Measurements from ENCODE around the gene MLPH.

DNA sequence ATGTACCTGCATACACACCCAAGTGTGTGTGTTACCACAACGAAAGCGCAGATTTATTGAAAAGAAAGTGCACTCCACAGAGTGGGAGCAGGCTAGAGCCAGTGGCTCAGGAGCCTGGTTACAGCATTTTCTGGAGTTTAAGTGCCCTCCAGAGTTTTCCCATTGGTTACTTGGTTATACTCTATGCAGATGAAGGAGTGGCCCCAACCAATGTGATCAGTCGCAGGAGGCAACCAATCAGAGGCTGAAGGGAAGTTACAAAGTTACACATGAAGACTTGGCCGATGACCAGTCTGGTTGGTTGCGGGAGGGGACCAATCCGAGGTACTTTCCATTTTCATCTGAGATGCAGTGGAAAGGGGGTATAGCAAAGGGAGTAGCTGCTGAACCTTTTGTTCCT lies 65.9 kb downstream of the MLPH start:
- TF ChIP-seq, protein P1, sequence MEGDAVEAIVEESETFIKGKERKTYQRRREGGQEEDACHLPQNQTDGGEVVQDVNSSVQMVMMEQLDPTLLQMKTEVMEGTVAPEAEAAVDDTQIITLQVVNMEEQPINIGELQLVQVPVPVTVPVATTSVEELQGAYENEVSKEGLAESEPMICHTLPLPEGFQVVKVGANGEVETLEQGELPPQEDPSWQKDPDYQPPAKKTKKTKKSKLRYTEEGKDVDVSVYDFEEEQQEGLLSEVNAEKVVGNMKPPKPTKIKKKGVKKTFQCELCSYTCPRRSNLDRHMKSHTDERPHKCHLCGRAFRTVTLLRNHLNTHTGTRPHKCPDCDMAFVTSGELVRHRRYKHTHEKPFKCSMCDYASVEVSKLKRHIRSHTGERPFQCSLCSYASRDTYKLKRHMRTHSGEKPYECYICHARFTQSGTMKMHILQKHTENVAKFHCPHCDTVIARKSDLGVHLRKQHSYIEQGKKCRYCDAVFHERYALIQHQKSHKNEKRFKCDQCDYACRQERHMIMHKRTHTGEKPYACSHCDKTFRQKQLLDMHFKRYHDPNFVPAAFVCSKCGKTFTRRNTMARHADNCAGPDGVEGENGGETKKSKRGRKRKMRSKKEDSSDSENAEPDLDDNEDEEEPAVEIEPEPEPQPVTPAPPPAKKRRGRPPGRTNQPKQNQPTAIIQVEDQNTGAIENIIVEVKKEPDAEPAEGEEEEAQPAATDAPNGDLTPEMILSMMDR (conservative IDR thresholded peaks at IDR 0.05), result no peak
- TF ChIP-seq EZH2 (IDR thresholded peaks at IDR 0.05; ENCODE audit: low read depth), result no peak

Data from PC-9 (cell line).